Endothelial cell of umbilical vein (primary cell): ENCODE data around the gene FMNL2. TPM values are rescaled to one million over a fixed set of nuclear protein-coding genes. Genes with fewer than 3 reads are reported as not detected.
A peak's percentile ranks its signal among the peaks of the same experiment; 100 is the strongest.

Experiments
- BruUV-seq: library from RNA; stranded (reverse); fragments of 400-500 nt; replicated peaks from 2 replicates; lab custom pipeline; 2021; lab: Mats Ljungman, UMichigan
- CTCF ChIA-PET: fragments of 300-600, 350-600 bp; sonication (Branson Sonifier 250); formaldehyde crosslinking; loops from one replicate; lab custom pipeline; 2021; ENCODE audit warnings: antibody characterized with exemption, inconsistent platforms; lab: Charles Lee
- POLR2A ChIA-PET: fragments of 300-600, 350-600 bp; sonication (Branson Sonifier 250); formaldehyde crosslinking; loops from one replicate; lab custom pipeline; 2021; ENCODE audit warnings: antibody characterized with exemption, inconsistent platforms; lab: Charles Lee
- DNase-seq: peaks from one replicate; pipeline ENCODE4 v3.0.0-alpha.2; 2011; ENCODE audit warnings: low read depth, low spot score
- FAIRE-seq: peaks from 2 replicates; lab custom pipeline; 2011; peaks lifted over from hg19 to GRCh38; lab: Jason Lieb, UNC
- H2AFZ ChIP-seq: 2 replicates; pipeline ENCODE4 v1.6.0; 2012; ENCODE audit warnings: low read depth, low read length, control low read depth, inconsistent platforms
- H3K27ac ChIP-seq: 2 replicates; pipeline ENCODE4 v1.5.1; 2011; ENCODE audit warnings: low read depth, mild to moderate bottlenecking, control low read depth, low read length, moderate library complexity; ENCODE audit not compliant: insufficient read depth
- H3K27me3 ChIP-seq, 2 experiments: 2 replicates each; pipeline versions ENCODE4 v1.6.0 to v1.6.1; 2011; ENCODE audit warnings: low read length in 2 of 2, mixed read lengths in 1 of 2; ENCODE audit not compliant: control insufficient read depth in 2 of 2, insufficient read depth in 2 of 2
- H3K36me3 ChIP-seq, 2 experiments: 2 replicates in 1 of 2; 3 replicates in 1 of 2; pipeline ENCODE4 v1.5.1; 2011; ENCODE audit warnings: low read length in 2 of 2, mild to moderate bottlenecking in 1 of 2, moderate library complexity in 1 of 2; ENCODE audit not compliant: control insufficient read depth in 2 of 2, insufficient read depth in 2 of 2; ENCODE audit errors: extremely low read depth in 1 of 2
- H3K4me1 ChIP-seq: 3 replicates; pipeline ENCODE4 v1.5.1; 2011; ENCODE audit warnings: mild to moderate bottlenecking, low read length; ENCODE audit not compliant: control insufficient read depth, insufficient read depth; ENCODE audit errors: extremely low read depth
- H3K4me2 ChIP-seq: 2 replicates; pipeline ENCODE4 v1.6.1; 2011; ENCODE audit warnings: low read length, control low read depth, mixed read lengths; ENCODE audit not compliant: insufficient read depth
- H3K4me3 ChIP-seq, 3 experiments: fragments of 200-600 bp in 1 of 3; sonication (generic), shearing (Covaris generic) in 1 of 3; replicated peaks in 1 of 3; 2 replicates each; pipeline ENCODE4 v1.5.1; 2011 to 2016; ENCODE audit warnings: control low read depth in 3 of 3, low read length in 3 of 3, mild to moderate bottlenecking in 2 of 3, inconsistent platforms in 1 of 3, low read depth in 1 of 3, moderate library complexity in 1 of 3; ENCODE audit not compliant: insufficient read depth in 1 of 3
- H3K79me2 ChIP-seq: 2 replicates; pipeline ENCODE4 v1.6.0; 2012; ENCODE audit warnings: low read length, inconsistent platforms; ENCODE audit not compliant: control insufficient read depth, insufficient read depth
- H3K9ac ChIP-seq: replicated peaks from 2 replicates; pipeline ENCODE3; 2011; ENCODE audit warnings: low read length, control low read depth; ENCODE audit not compliant: insufficient read depth; ENCODE audit errors: extremely low read depth
- H3K9me1 ChIP-seq: replicated peaks from 3 replicates; pipeline ENCODE4 v1.6.0; 2011; ENCODE audit warnings: mild to moderate bottlenecking, low read length; ENCODE audit not compliant: control insufficient read depth, insufficient read depth; ENCODE audit errors: extremely low read depth
- H3K9me3 ChIP-seq: replicated peaks from 2 replicates; pipeline ENCODE4 v1.5.1; 2012; ENCODE audit warnings: low read length, inconsistent platforms; ENCODE audit not compliant: control insufficient read depth, insufficient read depth
- H4K20me1 ChIP-seq: replicated peaks from 2 replicates; pipeline ENCODE3; 2011; ENCODE audit warnings: mild to moderate bottlenecking, low read length; ENCODE audit not compliant: control insufficient read depth, insufficient read depth; ENCODE audit errors: extremely low read depth
- CTCF ChIP-seq, 2 donors: IDR thresholded peaks; 1 replicate in 1 of 2; 2 replicates in 1 of 2; pipeline ENCODE4 v1.5.1; 2011; ENCODE audit warnings: low read length in 2 of 2, mild to moderate bottlenecking in 2 of 2, moderate library complexity in 2 of 2, control low read depth in 1 of 2, inconsistent platforms in 1 of 2, low read depth in 1 of 2; ENCODE audit not compliant: insufficient read depth in 1 of 2; ENCODE audit errors: extremely low read depth in 1 of 2
- EZH2 ChIP-seq: IDR thresholded peaks from 2 replicates; pipeline ENCODE4 v1.6.1; 2012; ENCODE audit warnings: borderline replicate concordance, low read depth, mild to moderate bottlenecking, moderate library complexity, low read length, inconsistent platforms; ENCODE audit not compliant: severe bottlenecking
- FOS ChIP-seq: IDR thresholded peaks from 2 replicates; pipeline ENCODE4 v1.6.1; 2011; ENCODE audit warnings: mild to moderate bottlenecking, low read length, moderate library complexity, borderline replicate concordance; ENCODE audit not compliant: insufficient read depth
- GATA2 ChIP-seq: IDR thresholded peaks from 2 replicates; pipeline ENCODE4 v1.7.0; 2011; ENCODE audit warnings: low read depth, mild to moderate bottlenecking, moderate library complexity, mixed read lengths, low read length; ENCODE audit not compliant: insufficient read length, insufficient read depth
- JUN ChIP-seq: IDR thresholded peaks from 2 replicates; pipeline ENCODE4 v1.6.1; 2011; ENCODE audit warnings: borderline replicate concordance, low read depth; ENCODE audit not compliant: insufficient read length, insufficient read depth
- MAX ChIP-seq: IDR thresholded peaks from 2 replicates; pipeline ENCODE4 v1.6.1; 2011; ENCODE audit not compliant: insufficient read depth, insufficient read length
- MYC ChIP-seq: IDR thresholded peaks from one replicate; pipeline ENCODE4 v1.6.1; 2011; ENCODE audit warnings: mild to moderate bottlenecking, low read depth, low read length
- POLR2A ChIP-seq: IDR thresholded peaks from 2 replicates; pipeline ENCODE4 v1.6.1; 2012; ENCODE audit warnings: low read depth, mild to moderate bottlenecking, control low read depth, low read length
- POLR2AphosphoS5 ChIP-seq: IDR thresholded peaks from 2 replicates; pipeline ENCODE4 v1.6.1; 2012; ENCODE audit warnings: low read depth, mild to moderate bottlenecking, control low read depth, low read length, moderate library complexity; ENCODE audit not compliant: insufficient read depth
- dilution Hi-C: fragments of 300-500 bp; cut with MboI; formaldehyde crosslinking; loops from one replicate; pipeline ENCODE4 v1.15.0; 2019; ENCODE audit warnings: low sequenced_read_pairs; ENCODE audit not compliant: extremely low pct_ligation_motif_present
- intact Hi-C: fragments of 100-400 bp; cut with micrococcal nuclease; formaldehyde crosslinking; loops from one replicate; pipeline ENCODE4 v1.10.0; 2022
- polyA plus RNA-seq, 4 experiments: library from polyadenylated mRNA; depleted of rRNA in 3 of 4; stranded (reverse) in 3 of 4; unstranded in 1 of 4; fragments of >200 nt; gene quantifications; 2 replicates each; pipeline versions ENCODE4 v1.2.1 to v1.2.3, GENCODE V29; 2011 to 2012; ENCODE audit warnings: missing spikeins in 1 of 4
- total RNA-seq: library from RNA; stranded (reverse); gene quantifications from 2 replicates; pipeline ENCODE4 v1.2.3, GENCODE V29; 2021

Gene FMNL2
- total and polyA plus RNA-seq, 2 donors (not counting 3 experiments of a cell fraction or from before 2014, with no cell fraction given), result 8.3 to 28.0 TPM

- ChIA-PET POLR2A (no interaction called here), CTCF (interaction anchor here (0.6 to 1.4 kb wide), 4 partner anchors 9 to 72 kb away, joined by 3 read pairs; no protein-coding TSS in a partner anchor)
- Histone ChIP-seq H3K4me2 (no peak overlapping the region), H3K27ac (no peak overlapping the region), H2AFZ (no peak overlapping the region), H3K9ac (no peak overlapping the region), H3K9me1 (no peaks in the 10 kb centered on the region), H4K20me1 (no peaks in the 10 kb centered on the region), H3K36me3 (no peaks in the 10 kb centered on the region), H3K79me2 (no peaks in the 10 kb centered on the region), H3K4me1 (no peaks in the 10 kb centered on the region), H3K4me3 (no peak overlapping the region), H3K9me3 (no peaks in the 10 kb centered on the region), H3K27me3 (no peaks in the 10 kb centered on the region)
- dilution Hi-C loops (no loop called here), intact Hi-C loops (no loop called here)
- FAIRE-seq (peak; percentile 44), DNase-seq (no peak)
- TF ChIP-seq FOS (no peak), EZH2 (no peak), JUN (no peak), POLR2A (no peak), POLR2AphosphoS5 (no peak), CTCF (IDR thresholded peaks at IDR 0.05; ENCODE audit: extremely low read depth in 1 of 2, insufficient read depth in 1 of 2, low read depth in 1 of 2, low read length in 2 of 2) (no peak), GATA2 (no peak), MAX (no peak), MYC (no peak)
- no TSS peak for BruUV-seq
These were observed 228.8 kb downstream of the FMNL2 start for GRCh38 chr2:152563764-152564163.
